Mesothelial cell of epicardium (in vitro differentiated cells): ENCODE data around the gene SSH2. TPM values are rescaled to one million over a fixed set of nuclear protein-coding genes. Genes with fewer than 3 reads are reported as not detected.

Source experiments
- DNase-seq, 2 experiments: peaks; one replicate each; pipeline ENCODE4 v3.0.0; 2021; ENCODE audit warnings: low spot score in 2 of 2; ENCODE audit not compliant: unreplicated experiment in 2 of 2
- H3K27ac Mint-ChIP-seq: 2 replicates; pipeline ENCODE4 v1.8.0; 2021; ENCODE audit warnings: mixed read lengths
- H3K27me3 Mint-ChIP-seq: 2 replicates; pipeline ENCODE4 v1.8.0; 2021; ENCODE audit warnings: low read depth, mixed read lengths
- H3K36me3 Mint-ChIP-seq: 2 replicates; pipeline ENCODE4 v1.8.0; 2021; ENCODE audit warnings: mixed read lengths
- H3K4me1 Mint-ChIP-seq: 2 replicates; pipeline ENCODE4 v1.8.0; 2021; ENCODE audit warnings: mixed read lengths
- H3K4me3 Mint-ChIP-seq: 2 replicates; pipeline ENCODE4 v1.8.0; 2021; ENCODE audit warnings: mild to moderate bottlenecking, moderate library complexity, mixed read lengths
- H3K9me3 Mint-ChIP-seq: 2 replicates; pipeline ENCODE4 v1.8.0; 2021; ENCODE audit warnings: mixed read lengths
- CTCF ChIP-seq: fragments of 200-600 bp; sonication (generic); IDR thresholded peaks from one replicate; pipeline ENCODE4 v1.5.0; 2021; ENCODE audit warnings: antibody characterized with exemption; ENCODE audit not compliant: unreplicated experiment
- total RNA-seq: library from RNA; stranded (reverse); gene quantifications from 3 replicates; pipeline ENCODE4 v1.2.1, GENCODE V29; 2021

SSH2 gene, protein sequence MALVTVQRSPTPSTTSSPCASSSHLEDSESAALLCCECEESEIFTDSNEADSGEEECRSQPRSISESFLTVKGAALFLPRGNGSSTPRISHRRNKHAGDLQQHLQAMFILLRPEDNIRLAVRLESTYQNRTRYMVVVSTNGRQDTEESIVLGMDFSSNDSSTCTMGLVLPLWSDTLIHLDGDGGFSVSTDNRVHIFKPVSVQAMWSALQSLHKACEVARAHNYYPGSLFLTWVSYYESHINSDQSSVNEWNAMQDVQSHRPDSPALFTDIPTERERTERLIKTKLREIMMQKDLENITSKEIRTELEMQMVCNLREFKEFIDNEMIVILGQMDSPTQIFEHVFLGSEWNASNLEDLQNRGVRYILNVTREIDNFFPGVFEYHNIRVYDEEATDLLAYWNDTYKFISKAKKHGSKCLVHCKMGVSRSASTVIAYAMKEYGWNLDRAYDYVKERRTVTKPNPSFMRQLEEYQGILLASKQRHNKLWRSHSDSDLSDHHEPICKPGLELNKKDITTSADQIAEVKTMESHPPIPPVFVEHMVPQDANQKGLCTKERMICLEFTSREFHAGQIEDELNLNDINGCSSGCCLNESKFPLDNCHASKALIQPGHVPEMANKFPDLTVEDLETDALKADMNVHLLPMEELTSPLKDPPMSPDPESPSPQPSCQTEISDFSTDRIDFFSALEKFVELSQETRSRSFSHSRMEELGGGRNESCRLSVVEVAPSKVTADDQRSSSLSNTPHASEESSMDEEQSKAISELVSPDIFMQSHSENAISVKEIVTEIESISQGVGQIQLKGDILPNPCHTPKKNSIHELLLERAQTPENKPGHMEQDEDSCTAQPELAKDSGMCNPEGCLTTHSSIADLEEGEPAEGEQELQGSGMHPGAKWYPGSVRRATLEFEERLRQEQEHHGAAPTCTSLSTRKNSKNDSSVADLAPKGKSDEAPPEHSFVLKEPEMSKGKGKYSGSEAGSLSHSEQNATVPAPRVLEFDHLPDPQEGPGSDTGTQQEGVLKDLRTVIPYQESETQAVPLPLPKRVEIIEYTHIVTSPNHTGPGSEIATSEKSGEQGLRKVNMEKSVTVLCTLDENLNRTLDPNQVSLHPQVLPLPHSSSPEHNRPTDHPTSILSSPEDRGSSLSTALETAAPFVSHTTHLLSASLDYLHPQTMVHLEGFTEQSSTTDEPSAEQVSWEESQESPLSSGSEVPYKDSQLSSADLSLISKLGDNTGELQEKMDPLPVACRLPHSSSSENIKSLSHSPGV (N-terminal part only)
- total RNA-seq: 18.3 to 23.7 TPM (median 19.3 TPM) in 3 replicates

- H3K4me3 Mint-ChIP-seq: no peak within 1 kb of the TSS
- H3K9me3 Mint-ChIP-seq: no peaks in the 10 kb centered on the region
- H3K4me1 Mint-ChIP-seq: peaks cover 15% of the 10 kb centered on the region
- TF ChIP-seq CTCF: no peak
- DNase-seq: peak; percentile 86
- no peaks in the 10 kb centered on the region for H3K27me3 Mint-ChIP-seq
- H3K27ac Mint-ChIP-seq: peak within 1 kb of the TSS; percentile 92
- H3K36me3 Mint-ChIP-seq: no peaks in the 10 kb centered on the region
Observed at GRCh38 chr17:29929533-29930408, at the start of gene SSH2. Gene SSH2, minus strand, starts transcription at chr17:29930228. Its CDS starts 228 bp downstream, at chr17:29930000.

DNA sequence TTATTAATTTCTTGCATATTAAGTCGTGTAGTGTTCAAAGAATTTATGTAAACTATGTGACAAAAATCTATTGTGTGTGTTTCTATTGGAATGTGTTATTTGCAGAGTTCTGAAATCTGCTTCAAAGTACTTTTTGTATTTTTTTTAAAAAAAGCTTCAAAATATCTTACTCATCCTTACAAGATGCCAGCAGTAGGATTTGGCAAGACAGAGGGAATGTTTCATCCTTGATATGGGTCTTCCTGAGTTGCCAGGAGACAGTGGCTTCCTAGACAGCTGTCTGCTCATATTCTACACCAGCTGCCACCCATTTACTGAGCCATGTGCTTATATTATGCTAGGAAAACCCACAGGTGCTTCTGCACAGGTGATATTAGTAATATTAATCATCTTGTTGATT, 47.8 kb upstream of the SSH2 start:
- H3K27ac Mint-ChIP-seq: no peak overlapping the region
- H3K27me3 Mint-ChIP-seq: no peaks in the 10 kb centered on the region
- H3K36me3 Mint-ChIP-seq: no peaks in the 10 kb centered on the region
- H3K4me3 Mint-ChIP-seq: no peak overlapping the region
- no peak for DNase-seq
- H3K9me3 Mint-ChIP-seq: no peaks in the 10 kb centered on the region
- peaks cover 9% of the 10 kb centered on the region for H3K4me1 Mint-ChIP-seq
- no peak for TF ChIP-seq CTCF

- no peaks in the 10 kb centered on the region for H3K36me3 Mint-ChIP-seq
- H3K27ac Mint-ChIP-seq: no peak overlapping the region
- H3K27me3 Mint-ChIP-seq: no peaks in the 10 kb centered on the region
- no peak for DNase-seq
- TF ChIP-seq CTCF: no peak
- peaks cover 9% of the 10 kb centered on the region for H3K4me1 Mint-ChIP-seq
- no peak overlapping the region for H3K4me3 Mint-ChIP-seq
- peaks cover 4% of the 10 kb centered on the region for H3K9me3 Mint-ChIP-seq
Observed at GRCh38 chr17:29973005-29973404, 43.0 kb upstream of the SSH2 start.

DNA sequence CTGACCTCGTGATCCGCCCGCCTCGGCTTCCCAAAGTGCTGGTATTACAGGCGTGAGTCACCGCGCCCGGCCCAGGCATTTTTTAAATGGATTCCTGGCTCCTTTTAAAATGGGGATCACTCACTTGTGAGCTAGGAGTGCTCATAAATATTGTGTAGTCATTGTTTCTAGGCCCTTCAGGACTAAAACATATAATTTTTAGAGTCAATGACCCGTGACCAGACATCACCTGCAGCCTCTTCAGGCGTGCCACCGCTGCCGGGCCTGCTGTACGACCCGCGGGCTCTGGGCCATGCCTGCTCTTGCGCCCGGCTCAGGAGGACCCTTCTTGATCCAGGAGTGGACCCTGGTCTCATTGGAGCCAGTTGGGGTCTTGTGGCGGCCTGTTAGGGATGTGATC, 42.2 kb upstream of the SSH2 start:
- peaks cover 9% of the 10 kb centered on the region for H3K4me1 Mint-ChIP-seq
- no peaks in the 10 kb centered on the region for H3K27me3 Mint-ChIP-seq
- TF ChIP-seq CTCF: no peak
- no peaks in the 10 kb centered on the region for H3K36me3 Mint-ChIP-seq
- no peak for DNase-seq
- H3K4me3 Mint-ChIP-seq: no peak overlapping the region
- H3K27ac Mint-ChIP-seq: no peak overlapping the region
- H3K9me3 Mint-ChIP-seq: peaks cover 4% of the 10 kb centered on the region
